T-helper 9 cell (primary cell): ENCODE measurements around the gene RNASEH2A.
"Not testable (repeated sequence)": the region's sequence is repeated elsewhere in the genome, so short reads cannot be mapped to it uniquely, and the experiment has no call there.

ENCODE experiments used
- DNase-seq: peaks from one replicate; pipeline ENCODE4 v3.0.0-alpha.2; 2020

Gene RNASEH2A

DNA sequence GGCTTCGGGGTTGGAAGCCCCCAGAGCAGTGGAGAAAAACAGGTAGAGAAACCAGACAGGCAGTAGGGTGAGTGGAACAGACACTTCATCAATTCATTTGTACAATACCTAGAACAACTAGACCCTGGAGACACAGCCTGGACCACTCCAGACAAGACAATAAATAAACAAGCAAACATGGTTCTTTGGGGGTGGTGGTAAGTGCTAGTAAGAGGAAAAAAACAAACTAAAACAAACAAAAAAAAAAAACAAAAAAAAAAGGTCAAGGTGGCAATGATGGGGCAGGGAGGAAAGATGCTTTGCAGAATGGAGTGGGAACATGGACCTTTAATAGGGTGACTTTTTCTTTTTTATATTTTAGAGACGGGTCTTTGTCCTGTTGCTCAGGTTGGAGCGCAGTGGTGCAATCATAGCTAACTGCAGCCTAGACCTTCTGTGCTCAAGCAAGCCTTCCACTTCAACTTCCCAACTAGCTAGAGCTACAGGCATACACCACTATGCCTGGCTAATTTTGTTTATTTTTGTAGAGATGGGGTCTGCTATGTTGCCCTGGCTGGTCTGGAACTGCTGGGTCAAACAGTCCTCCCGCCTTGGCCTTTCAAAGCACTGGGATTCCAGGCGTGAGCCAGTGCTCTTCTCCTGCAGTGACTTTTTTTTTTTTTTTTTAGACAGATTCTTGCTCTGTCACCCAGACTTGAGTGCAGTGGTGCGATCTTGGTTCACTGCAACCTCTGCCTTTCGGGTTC, 12.0 kb upstream of the RNASEH2A start:
- no peak for DNase-seq

GRCh38 chr19:12794971-12795381, 11.4 kb upstream of the RNASEH2A start:
- no peak for DNase-seq

DNA sequence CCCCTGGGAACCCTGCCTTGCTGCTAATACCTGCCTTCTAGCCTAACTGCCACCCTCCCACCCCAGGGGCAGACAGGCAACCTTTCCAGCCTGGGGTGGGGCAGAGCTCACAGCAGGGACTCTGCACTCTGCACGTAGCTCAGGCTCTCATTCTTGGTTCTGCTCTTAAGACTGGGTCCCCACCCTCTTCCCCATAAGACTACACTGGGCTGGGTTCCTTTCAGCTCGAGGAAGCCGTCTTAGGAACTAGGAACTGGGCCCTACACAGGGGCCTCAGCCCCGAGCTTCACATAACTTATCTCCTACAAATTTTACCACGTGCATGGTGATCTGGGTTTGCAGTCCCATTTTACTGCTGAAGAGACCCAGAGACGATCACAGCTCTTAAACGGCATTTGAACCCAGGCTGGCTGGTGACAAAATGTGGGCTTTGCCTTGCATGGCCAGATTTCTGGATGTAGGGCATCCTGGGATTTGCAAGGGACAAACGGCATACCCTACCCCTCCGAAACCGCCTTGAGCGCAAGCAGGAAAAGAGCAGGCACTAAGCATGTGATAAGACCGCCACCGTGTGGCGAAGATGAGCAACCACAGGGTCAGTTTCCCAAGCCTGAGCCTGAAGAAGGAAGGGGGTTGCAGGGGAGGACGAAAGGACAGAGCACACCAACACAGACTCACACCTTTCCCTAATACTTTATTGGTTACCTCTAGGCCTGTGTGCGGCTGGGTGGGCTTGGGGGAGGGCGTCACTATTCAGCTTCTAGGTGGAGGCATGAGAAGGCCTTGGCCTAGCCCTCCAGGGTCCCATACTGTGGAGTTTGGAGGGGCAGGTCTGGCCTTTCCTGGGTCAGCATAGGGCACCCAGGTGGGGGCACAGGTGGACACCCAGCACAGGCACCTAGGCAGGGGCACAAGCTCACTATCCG, 10.0 kb upstream of the RNASEH2A start:
- DNase-seq = peak; percentile 67

- DNase-seq = no peak
These were observed 9.2 kb upstream of the RNASEH2A start for GRCh38 chr19:12797141-12797587.

DNA sequence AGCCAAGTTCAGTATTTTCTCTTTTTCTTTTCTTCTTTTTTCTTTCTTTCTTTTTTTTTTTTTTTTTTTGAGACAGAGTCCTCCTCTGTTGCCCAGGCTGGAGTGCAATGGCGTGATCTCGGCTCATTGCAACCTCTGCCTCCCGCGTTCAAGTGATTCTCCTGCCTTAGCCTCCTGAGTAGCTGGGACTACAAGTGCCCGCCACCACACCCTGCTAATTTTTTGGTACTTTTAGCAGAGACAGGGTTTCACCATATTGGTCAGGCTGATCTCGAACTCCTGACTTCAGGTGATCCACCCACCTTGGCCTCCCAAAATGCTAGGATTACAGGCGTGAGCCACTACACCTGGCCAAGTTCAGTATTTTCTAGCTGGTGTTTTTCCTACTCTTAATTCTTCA, 8.8 kb upstream of the RNASEH2A start:
- DNase-seq = not testable (repeated sequence)

- no peak for DNase-seq
These were observed 6.5 kb upstream of the RNASEH2A start for GRCh38 chr19:12799742-12800465.

DNA sequence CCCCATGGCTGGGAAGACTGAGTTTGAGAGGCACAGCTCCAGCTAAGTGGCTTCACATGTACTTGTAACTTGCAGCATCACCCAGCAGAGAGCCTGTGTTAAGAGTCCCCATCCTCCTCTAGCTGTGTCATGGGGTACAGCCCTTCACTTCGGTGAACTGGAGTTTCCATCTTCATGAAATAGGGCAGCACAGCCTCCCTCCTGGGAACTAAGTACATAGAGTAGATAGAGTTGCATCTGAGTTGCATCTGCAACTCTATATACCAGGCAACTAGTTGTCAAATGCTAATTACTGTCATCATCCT, 6.0 kb upstream of the RNASEH2A start:
- no peak for DNase-seq

GRCh38 chr19:12800923-12801465, 5.4 kb upstream of the RNASEH2A start:
- DNase-seq = no peak

DNA sequence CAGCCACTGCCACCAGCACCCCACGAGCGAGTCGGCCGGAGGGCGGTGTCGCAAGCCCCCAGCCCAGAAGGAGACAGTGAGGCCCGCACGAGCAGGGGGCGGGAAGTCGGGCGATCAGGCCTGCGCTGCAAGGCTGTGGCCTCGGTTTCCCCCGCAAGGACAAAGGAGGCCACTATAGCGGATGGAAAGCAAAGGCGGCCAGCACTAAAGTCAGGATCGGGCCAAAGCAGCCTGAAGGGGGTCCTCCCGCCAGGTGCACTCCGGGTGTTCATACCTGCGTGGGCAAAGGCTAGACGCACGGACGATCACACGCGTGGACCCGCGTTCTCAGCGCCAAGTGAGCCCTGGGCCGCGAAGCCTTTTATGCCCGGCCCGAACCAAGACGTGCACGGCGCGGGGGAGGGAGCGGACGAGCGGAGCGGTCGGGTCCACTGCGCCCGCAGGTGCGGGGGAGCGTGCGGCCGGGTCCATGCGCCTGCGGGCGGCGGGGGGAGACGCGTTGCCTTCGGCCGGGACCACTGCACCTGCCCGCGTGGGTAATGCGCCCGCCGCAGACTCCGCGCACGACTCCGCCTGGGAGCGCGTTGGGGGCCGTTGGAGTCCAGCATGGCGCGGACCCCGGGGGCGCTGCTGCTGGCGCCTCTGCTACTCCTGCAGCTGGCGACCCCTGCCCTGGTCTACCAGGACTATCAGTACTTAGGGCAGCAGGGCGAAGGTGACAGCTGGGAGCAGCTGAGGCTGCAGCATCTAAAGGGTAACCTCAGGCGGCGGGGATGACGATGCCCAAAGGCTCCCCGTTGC, 4.7 kb upstream of the RNASEH2A start, which contains the start of the genes PRDX2 and THSD8:
Gene PRDX2 (minus strand): TSS at position 335 of the 801 bp plus-strand sequence. CDS start 539 bp downstream, outside the sequence.
Gene THSD8 (plus strand): TSS at position 604 of the 801 bp plus-strand sequence. CDS start 3 bp downstream, at position 607.
- DNase-seq = peak; percentile 56

GRCh38 chr19:12802267-12803106, 3.9 kb upstream of the RNASEH2A start:
- DNase-seq = no peak

DNA sequence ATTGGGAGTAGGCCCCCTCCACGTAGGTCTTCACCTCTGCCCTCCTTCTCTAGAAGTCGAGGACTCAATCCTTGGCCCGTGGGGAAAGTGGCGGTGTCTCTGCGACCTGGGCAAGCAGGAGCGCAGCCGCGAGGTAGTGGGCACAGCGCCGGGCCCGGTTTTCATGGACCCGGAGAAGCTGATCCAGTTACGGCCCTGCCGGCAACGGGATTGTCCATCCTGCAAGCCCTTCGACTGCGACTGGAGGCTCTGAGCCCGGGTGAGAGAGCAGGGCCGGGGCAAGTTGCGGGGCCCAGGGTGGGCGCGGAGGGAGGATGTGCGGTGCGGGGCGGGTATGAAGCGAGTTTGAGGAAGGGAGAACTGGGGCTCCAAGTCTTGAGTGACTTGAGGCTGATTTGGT, 2.3 kb upstream of the RNASEH2A start:
- no peak for DNase-seq

DNA sequence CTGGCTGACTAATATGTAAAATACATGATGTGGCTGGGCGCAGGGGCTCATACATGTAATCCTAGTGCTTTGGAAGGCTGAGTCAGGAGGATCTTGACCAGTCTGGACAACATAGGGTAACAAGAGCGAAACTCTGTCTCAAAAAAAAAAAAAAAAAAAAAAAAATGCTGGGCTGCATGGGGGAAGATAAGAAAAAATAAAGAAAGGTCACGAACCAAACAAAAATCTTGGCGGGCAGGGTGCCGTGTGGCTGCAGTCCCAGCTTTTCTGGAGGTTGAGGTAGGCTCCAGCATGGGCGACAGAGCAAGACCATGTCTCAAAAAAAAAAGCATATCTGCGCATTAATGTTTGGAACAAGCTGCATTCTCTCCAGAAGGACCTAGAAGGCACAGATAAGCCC, 8.7 kb downstream of the RNASEH2A start:
- DNase-seq = no peak

- not testable (repeated sequence) for DNase-seq
These were observed 10.8 kb downstream of the RNASEH2A start for GRCh38 chr19:12817188-12817587.

DNA sequence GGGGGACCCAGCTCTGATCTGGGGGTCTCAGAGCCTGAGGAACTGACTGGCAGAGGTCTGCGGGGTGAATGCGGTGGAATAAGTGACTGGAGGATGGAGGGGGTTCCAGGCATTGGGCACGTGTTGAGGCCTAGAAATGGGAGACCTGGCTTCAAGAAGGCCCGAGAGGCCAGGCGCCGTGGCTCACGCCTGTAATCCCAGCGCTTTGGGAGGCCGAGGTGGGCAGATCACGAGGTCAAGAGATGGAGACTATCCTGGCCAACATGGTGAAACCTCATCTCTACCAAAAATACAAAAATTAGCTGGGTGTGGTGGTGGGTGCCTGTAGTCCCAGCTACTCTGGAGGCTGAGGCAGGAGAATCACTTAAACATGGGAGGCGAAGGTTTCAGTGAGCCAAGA, 11.4 kb downstream of the RNASEH2A start:
- DNase-seq = not testable (repeated sequence)

- DNase-seq = no peak
These were observed 15.4 kb downstream of the RNASEH2A start for GRCh38 chr19:12821761-12822160.

- no peak for DNase-seq
These were observed 19.1 kb downstream of the RNASEH2A start for GRCh38 chr19:12825254-12826131.

GRCh38 chr19:12828494-12828893, 22.1 kb downstream of the RNASEH2A start:
- no peak for DNase-seq

DNA sequence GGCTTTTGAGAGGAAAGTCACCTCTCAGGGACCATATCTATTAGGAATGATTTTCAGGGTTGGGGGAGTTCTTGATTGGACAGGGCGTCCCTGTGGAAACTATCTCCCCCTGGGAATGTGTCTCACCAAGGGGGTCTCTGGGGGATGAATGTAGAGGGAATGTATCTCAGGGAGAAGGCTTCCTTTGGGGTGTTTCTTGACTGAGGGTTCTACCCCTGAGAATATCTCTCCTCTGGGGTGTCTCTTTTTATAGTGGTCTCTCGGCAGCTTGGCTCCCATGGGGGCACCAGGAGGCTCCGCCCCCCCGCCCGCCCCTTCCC, 27.0 kb downstream of the RNASEH2A start:
- DNase-seq = no peak

DNA sequence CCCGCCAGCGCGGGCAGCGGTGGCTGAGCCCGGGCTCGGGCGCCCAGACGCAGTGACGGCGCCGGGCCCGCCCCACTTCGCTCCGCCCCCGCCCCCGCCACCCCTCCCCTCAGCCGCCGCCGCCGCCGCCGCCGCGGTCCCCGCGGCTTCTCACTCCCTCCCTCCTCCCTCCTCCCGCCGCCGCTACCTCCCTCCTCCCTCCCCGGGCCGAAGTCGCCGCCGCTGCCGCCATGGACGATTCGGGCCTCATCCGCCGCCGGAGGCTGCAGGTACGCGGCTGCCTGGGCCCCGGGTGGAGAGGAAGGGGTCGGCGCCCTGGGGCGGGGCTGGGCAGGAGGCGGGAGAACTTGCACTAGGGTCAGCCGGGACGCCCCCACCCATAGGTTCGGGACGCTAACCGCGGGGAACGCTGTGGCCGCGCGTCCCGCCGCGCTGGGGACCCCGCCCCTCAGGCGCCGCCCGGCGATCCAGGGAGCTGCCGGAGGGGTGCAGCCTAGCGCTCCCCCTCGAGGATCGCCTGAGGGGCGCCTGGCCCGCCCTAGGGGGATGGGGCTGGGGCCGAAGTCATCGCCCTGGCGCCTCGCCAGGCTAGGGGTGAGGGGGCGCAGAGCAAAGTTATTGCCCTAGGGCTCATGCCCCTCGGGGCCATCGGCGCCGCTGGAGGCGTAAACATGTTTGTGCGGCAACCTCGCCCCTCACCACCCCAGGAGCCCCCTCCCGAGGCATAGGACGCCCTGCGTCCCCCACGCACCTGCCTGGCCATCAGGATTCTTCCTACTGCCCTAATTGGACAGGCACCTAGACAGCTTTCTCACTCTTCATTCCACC, 27.6 kb downstream of the RNASEH2A start:
- peak; percentile 29 for DNase-seq
